ENCODE data around the gene RXRA.

The RXRA gene

GRCh38 chr9:134388289-134388808, 62.1 kb downstream of the RXRA start:
- H3K27ac ChIP-seq (ENCODE audit: low read depth, low read length) = no peak overlapping the region
- peaks cover 62 to 75% of the 10 kb centered on the region in 2 donors for H3K4me1 ChIP-seq (ENCODE audit: control insufficient read depth in 1 of 2, insufficient read depth in 2 of 2, low read length in 2 of 2)

GRCh38 chr9:134388976-134389375, 62.7 kb downstream of the RXRA start:
- Histone ChIP-seq H3K9me3 (ENCODE audit: control insufficient read depth in 1 of 2, low read length in 2 of 2) (no peaks in the 10 kb centered on the region), H3K36me3 (ENCODE audit: control insufficient read depth in 1 of 2, insufficient read depth in 2 of 2, low read length in 2 of 2) (no peaks in the 10 kb centered on the region), H3K27me3 (ENCODE audit: control insufficient read depth in 1 of 2, insufficient read depth in 2 of 2, low read length in 2 of 2) (no peaks in the 10 kb centered on the region), H3K4me1 (ENCODE audit: control insufficient read depth in 1 of 2, insufficient read depth in 2 of 2, low read length in 2 of 2) (peaks cover 57 to 73% of the 10 kb centered on the region in 2 donors), H3K4me3 (ENCODE audit: low read depth in 1 of 2, low read length in 2 of 2) (no peak overlapping the region), H3K9ac (ENCODE audit: low read depth in 1 of 2, low read length in 2 of 2) (no peak overlapping the region), H3K27ac (ENCODE audit: low read depth, low read length) (no peak overlapping the region)

More at GRCh38 chr9:134388289-134388808, 62.1 kb downstream of the RXRA start:
- Histone ChIP-seq H3K9me3 (ENCODE audit: control insufficient read depth in 1 of 2, low read length in 2 of 2) (no peaks in the 10 kb centered on the region), H3K9ac (ENCODE audit: low read depth in 1 of 2, low read length in 2 of 2) (no peak overlapping the region), H3K36me3 (ENCODE audit: control insufficient read depth in 1 of 2, insufficient read depth in 2 of 2, low read length in 2 of 2) (no peaks in the 10 kb centered on the region), H3K27me3 (ENCODE audit: control insufficient read depth in 1 of 2, insufficient read depth in 2 of 2, low read length in 2 of 2) (no peaks in the 10 kb centered on the region), H3K4me3 (ENCODE audit: low read depth in 1 of 2, low read length in 2 of 2) (no peak overlapping the region)

- no peaks in the 10 kb centered on the region for H3K9me3 ChIP-seq (ENCODE audit: control insufficient read depth in 1 of 2, low read length in 2 of 2)
- H3K27ac ChIP-seq (ENCODE audit: low read depth, low read length) = no peak overlapping the region
- H3K36me3 ChIP-seq (ENCODE audit: control insufficient read depth in 1 of 2, insufficient read depth in 2 of 2, low read length in 2 of 2) = no peaks in the 10 kb centered on the region
- H3K27me3 ChIP-seq (ENCODE audit: control insufficient read depth in 1 of 2, insufficient read depth in 2 of 2, low read length in 2 of 2) = no peaks in the 10 kb centered on the region
- H3K9ac ChIP-seq (ENCODE audit: low read depth in 1 of 2, low read length in 2 of 2) = no peak overlapping the region
- no peak overlapping the region for H3K4me3 ChIP-seq (ENCODE audit: low read depth in 1 of 2, low read length in 2 of 2)
- peaks cover 60 to 72% of the 10 kb centered on the region in 2 donors for H3K4me1 ChIP-seq (ENCODE audit: control insufficient read depth in 1 of 2, insufficient read depth in 2 of 2, low read length in 2 of 2)
These were observed 63.4 kb downstream of the RXRA start for GRCh38 chr9:134389642-134390041.

- no peaks in the 10 kb centered on the region for H3K36me3 ChIP-seq (ENCODE audit: control insufficient read depth in 1 of 2, insufficient read depth in 2 of 2, low read length in 2 of 2)
- no peak overlapping the region for H3K27ac ChIP-seq (ENCODE audit: low read depth, low read length)
- H3K9me3 ChIP-seq (ENCODE audit: control insufficient read depth in 1 of 2, low read length in 2 of 2) = no peaks in the 10 kb centered on the region
- H3K27me3 ChIP-seq (ENCODE audit: control insufficient read depth in 1 of 2, insufficient read depth in 2 of 2, low read length in 2 of 2) = no peaks in the 10 kb centered on the region
- peaks cover 57 to 74% of the 10 kb centered on the region in 2 donors for H3K4me1 ChIP-seq (ENCODE audit: control insufficient read depth in 1 of 2, insufficient read depth in 2 of 2, low read length in 2 of 2)
- H3K4me3 ChIP-seq (ENCODE audit: low read depth in 1 of 2, low read length in 2 of 2) = no peak overlapping the region
- no peak overlapping the region for H3K9ac ChIP-seq (ENCODE audit: low read depth in 1 of 2, low read length in 2 of 2)
These were observed 64.3 kb downstream of the RXRA start for GRCh38 chr9:134390537-134390936.

- Histone ChIP-seq H3K9ac (ENCODE audit: low read depth in 1 of 2, low read length in 2 of 2) (no peak overlapping the region), H3K4me1 (ENCODE audit: control insufficient read depth in 1 of 2, insufficient read depth in 2 of 2, low read length in 2 of 2) (peaks cover 61 to 74% of the 10 kb centered on the region in 2 donors), H3K4me3 (ENCODE audit: low read depth in 1 of 2, low read length in 2 of 2) (no peak overlapping the region), H3K27me3 (ENCODE audit: control insufficient read depth in 1 of 2, insufficient read depth in 2 of 2, low read length in 2 of 2) (no peaks in the 10 kb centered on the region), H3K27ac (ENCODE audit: low read depth, low read length) (peak overlapping the region; percentile 14), H3K36me3 (ENCODE audit: control insufficient read depth in 1 of 2, insufficient read depth in 2 of 2, low read length in 2 of 2) (no peaks in the 10 kb centered on the region), H3K9me3 (ENCODE audit: control insufficient read depth in 1 of 2, low read length in 2 of 2) (no peaks in the 10 kb centered on the region)
These were observed 64.7 kb downstream of the RXRA start for GRCh38 chr9:134390947-134391318.

GRCh38 chr9:134391319-134392231, 65.3 kb downstream of the RXRA start:
- Histone ChIP-seq H3K9ac (ENCODE audit: low read depth in 1 of 2, low read length in 2 of 2) (no peak overlapping the region), H3K4me1 (ENCODE audit: control insufficient read depth in 1 of 2, insufficient read depth in 2 of 2, low read length in 2 of 2) (peaks cover 63 to 78% of the 10 kb centered on the region in 2 donors), H3K9me3 (ENCODE audit: control insufficient read depth in 1 of 2, low read length in 2 of 2) (no peaks in the 10 kb centered on the region), H3K4me3 (ENCODE audit: low read depth in 1 of 2, low read length in 2 of 2) (peak overlapping the region; percentile 37 to 40), H3K27me3 (ENCODE audit: control insufficient read depth in 1 of 2, insufficient read depth in 2 of 2, low read length in 2 of 2) (no peaks in the 10 kb centered on the region), H3K36me3 (ENCODE audit: control insufficient read depth in 1 of 2, insufficient read depth in 2 of 2, low read length in 2 of 2) (no peaks in the 10 kb centered on the region), H3K27ac (ENCODE audit: low read depth, low read length) (peak overlapping the region; percentile 30)

- no peaks in the 10 kb centered on the region for H3K27me3 ChIP-seq (ENCODE audit: control insufficient read depth in 1 of 2, insufficient read depth in 2 of 2, low read length in 2 of 2)
- H3K4me1 ChIP-seq (ENCODE audit: control insufficient read depth in 1 of 2, insufficient read depth in 2 of 2, low read length in 2 of 2) = peaks cover 51 to 71% of the 10 kb centered on the region in 2 donors
- no peaks in the 10 kb centered on the region for H3K36me3 ChIP-seq (ENCODE audit: control insufficient read depth in 1 of 2, insufficient read depth in 2 of 2, low read length in 2 of 2)
- H3K9me3 ChIP-seq (ENCODE audit: control insufficient read depth in 1 of 2, low read length in 2 of 2) = no peaks in the 10 kb centered on the region
- no peak overlapping the region for H3K4me3 ChIP-seq (ENCODE audit: low read depth in 1 of 2, low read length in 2 of 2)
- no peak overlapping the region for H3K27ac ChIP-seq (ENCODE audit: low read depth, low read length)
- no peak overlapping the region for H3K9ac ChIP-seq (ENCODE audit: low read depth in 1 of 2, low read length in 2 of 2)
These were observed 66.6 kb downstream of the RXRA start for GRCh38 chr9:134392900-134393299.

GRCh38 chr9:134393582-134394280, 67.5 kb downstream of the RXRA start:
- Histone ChIP-seq H3K4me3 (ENCODE audit: low read depth in 1 of 2, low read length in 2 of 2) (no peak overlapping the region), H3K36me3 (ENCODE audit: control insufficient read depth in 1 of 2, insufficient read depth in 2 of 2, low read length in 2 of 2) (no peaks in the 10 kb centered on the region), H3K27me3 (ENCODE audit: control insufficient read depth in 1 of 2, insufficient read depth in 2 of 2, low read length in 2 of 2) (no peaks in the 10 kb centered on the region), H3K9ac (ENCODE audit: low read depth in 1 of 2, low read length in 2 of 2) (no peak overlapping the region), H3K9me3 (ENCODE audit: control insufficient read depth in 1 of 2, low read length in 2 of 2) (peaks cover 0 to under 1% of the 10 kb centered on the region in 2 donors), H3K4me1 (ENCODE audit: control insufficient read depth in 1 of 2, insufficient read depth in 2 of 2, low read length in 2 of 2) (peaks cover 45 to 66% of the 10 kb centered on the region in 2 donors), H3K27ac (ENCODE audit: low read depth, low read length) (no peak overlapping the region)

GRCh38 chr9:134395002-134395517, 68.8 kb downstream of the RXRA start:
- Histone ChIP-seq H3K9me3 (ENCODE audit: control insufficient read depth in 1 of 2, low read length in 2 of 2) (peaks cover 7 to 8% of the 10 kb centered on the region in 2 donors), H3K36me3 (ENCODE audit: control insufficient read depth in 1 of 2, insufficient read depth in 2 of 2, low read length in 2 of 2) (peaks cover 0 to 6% of the 10 kb centered on the region in 2 donors), H3K4me3 (ENCODE audit: low read depth in 1 of 2, low read length in 2 of 2) (no peak overlapping the region), H3K27ac (ENCODE audit: low read depth, low read length) (no peak overlapping the region), H3K9ac (ENCODE audit: low read depth in 1 of 2, low read length in 2 of 2) (no peak overlapping the region), H3K27me3 (ENCODE audit: control insufficient read depth in 1 of 2, insufficient read depth in 2 of 2, low read length in 2 of 2) (no peaks in the 10 kb centered on the region), H3K4me1 (ENCODE audit: control insufficient read depth in 1 of 2, insufficient read depth in 2 of 2, low read length in 2 of 2) (peaks cover 36 to 56% of the 10 kb centered on the region in 2 donors)

Data from duodenal mucosa (tissue), 2 donors.